GM18526 (cell line): ENCODE results near the gene ATP1A2.
A peak's percentile ranks its signal among the peaks of the same experiment; 100 is the strongest.

Experiments
- POLR2A ChIP-seq: IDR thresholded peaks from 3 replicates; pipeline ENCODE4 v1.6.1; 2011; ENCODE audit not compliant: insufficient read length; ENCODE audit errors: extremely low read depth

The ATP1A2 gene

DNA sequence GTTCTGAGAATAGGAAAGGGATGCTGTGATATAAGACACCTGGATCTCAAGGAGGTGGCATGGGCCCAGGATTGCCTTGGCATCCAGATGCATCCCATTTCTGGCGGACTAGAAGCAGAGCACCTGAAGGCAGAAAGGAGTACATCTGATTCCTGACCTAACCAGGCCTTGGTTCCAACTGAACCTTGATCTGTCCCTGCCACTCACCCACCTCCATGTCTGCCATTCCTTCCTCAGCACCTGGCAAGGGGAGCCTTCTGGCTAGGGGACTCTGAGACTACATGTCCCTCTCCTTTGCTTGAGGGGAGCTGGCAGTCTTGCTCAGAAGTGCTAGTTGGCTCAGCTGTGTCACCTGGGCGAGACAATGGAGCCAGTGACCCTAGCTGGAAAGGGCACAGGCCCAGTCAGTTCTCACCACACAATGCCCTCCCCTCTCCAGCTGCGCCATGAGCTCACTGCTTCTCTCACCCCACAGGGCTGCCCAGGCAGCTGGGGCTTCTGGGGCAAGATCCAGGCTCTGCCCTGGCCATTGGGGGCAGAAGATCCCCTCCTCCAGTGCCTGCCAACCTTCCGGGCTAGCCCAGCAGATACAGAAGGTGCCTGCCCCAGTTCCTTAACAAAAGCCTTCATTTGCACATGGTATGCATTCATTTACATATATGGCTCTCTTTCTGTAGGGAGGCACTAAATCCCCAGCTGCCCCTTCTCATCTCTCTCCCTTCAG, 20.0 kb upstream of the ATP1A2 start:
- no peak for TF ChIP-seq POLR2A

GRCh38 chr1:160096274-160097116, 19.1 kb upstream of the ATP1A2 start:
- TF ChIP-seq POLR2A = no peak

- TF ChIP-seq POLR2A = no peak
Measured at GRCh38 chr1:160097151-160097910, 18.2 kb upstream of the ATP1A2 start.

DNA sequence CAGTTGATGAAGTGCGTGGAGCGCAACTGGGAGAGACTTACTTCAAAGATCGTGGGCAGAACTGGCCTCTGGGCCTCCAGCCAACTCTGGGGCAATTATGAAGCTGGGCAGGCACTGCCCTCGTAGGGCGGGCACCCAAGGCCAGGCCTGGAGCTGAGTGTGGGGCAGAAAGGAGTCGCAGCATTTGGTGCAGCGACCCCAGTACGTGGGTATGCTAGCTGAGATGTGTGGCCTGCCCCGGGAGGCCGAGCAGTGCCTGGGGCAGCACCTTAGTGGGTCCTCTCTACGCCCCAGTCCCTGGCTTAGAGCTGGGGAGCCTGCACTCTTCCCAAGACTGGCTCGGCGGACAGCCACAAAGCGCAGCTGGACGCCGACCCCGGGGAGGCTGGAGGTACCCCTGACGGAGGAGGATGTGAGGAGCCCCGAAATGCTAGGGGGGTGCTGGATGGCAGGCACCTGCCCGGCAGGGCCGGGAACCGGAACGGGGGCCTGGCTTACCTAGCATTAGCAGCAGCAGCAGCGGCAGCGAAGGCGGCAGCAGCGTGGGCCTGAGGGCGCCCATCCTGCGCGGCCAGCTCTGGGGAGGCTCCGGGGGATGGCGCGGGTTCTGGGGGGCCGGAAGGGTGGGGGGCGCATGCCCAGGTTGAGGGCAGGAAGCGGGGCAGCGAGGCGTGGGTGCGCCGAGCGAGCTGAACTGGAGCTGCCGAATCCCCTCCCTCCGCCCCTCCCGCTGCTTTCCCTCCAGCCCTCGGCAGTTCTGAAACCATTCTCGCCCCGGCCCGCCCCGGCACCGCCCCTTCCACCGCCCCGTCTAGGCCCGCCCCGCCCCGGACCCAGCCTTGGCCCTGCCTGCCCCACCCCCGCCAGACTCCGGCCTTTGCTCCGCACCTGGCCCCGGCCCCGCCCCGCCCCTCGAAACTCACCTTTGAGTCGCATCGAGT, 17.4 kb upstream of the ATP1A2 start, which contains the start of gene IGSF8:
Gene IGSF8, minus strand, starts transcription at position 709 of the 941 bp plus-strand sequence. Its CDS starts 147 bp downstream, at position 562.
- peak; percentile 40 for TF ChIP-seq POLR2A

GRCh38 chr1:160098852-160099561, 16.6 kb upstream of the ATP1A2 start:
- peak; percentile 38 for TF ChIP-seq POLR2A

DNA sequence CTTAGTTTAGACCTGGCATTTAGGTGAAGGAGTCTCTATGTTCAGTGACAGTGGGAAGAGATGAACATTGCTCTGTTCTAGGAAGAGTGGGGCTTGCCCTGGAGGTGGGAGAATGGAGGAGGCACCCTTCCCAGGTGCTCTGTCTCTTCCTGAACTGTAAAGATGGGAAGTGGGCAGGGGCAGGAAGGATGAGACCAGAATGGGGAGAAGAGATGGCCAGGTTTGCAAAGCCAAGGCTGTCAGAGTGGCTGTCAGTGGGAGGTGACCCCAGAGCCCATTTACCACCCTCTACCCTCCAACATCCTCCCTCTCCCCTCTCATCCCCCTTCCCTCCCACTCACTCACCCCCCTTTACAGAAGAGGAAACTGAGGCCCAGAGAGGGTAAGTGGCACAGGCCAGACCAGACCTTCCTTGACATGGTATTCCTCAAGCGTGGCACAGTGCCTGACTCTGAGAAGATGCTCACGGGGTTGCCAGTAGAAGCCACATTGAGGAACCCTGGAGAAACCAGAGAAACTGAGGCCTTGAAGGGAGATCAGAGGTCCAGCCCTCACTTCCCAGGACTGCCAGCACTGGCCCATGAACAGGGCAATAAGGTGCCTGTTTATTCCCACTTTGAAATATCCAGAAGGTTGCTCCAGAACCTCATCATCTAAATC, 15.7 kb upstream of the ATP1A2 start:
- no peak for TF ChIP-seq POLR2A

DNA sequence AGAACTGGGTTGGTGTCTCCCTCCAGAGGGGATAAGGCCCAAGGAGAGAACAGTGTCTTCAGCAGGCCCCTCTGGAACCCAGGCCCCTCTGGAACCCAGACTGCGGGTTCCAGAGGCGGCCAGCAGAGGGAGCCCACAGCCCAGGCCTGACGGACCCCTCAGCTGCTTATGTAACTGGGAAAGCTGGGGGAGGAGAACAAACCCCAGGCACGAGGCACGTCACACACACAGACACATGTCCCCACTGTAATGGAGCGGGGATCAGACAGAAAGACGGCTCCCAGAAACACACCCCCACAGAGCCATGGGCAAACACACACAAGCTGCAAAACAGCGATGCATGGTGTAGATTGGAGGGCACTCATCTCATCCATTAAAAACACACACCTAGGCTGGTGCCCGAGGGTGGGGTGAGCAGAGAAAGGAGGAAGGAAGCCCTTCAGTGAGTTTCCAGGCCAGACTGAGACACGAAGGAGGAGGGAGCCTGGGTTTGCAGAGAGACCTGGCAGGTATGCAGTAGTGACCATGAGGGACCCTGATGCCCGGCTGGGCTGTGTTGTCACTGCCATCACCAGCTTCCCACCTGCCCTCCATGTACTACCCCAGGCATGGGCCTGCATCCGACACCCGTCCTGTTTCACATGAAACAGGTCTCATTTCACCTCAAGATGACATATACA, 14.4 kb upstream of the ATP1A2 start:
- no peak for TF ChIP-seq POLR2A

GRCh38 chr1:160101717-160102522, 13.6 kb upstream of the ATP1A2 start:
- TF ChIP-seq POLR2A = no peak

- TF ChIP-seq POLR2A = no peak
Measured at GRCh38 chr1:160103658-160104408, 11.7 kb upstream of the ATP1A2 start.

DNA sequence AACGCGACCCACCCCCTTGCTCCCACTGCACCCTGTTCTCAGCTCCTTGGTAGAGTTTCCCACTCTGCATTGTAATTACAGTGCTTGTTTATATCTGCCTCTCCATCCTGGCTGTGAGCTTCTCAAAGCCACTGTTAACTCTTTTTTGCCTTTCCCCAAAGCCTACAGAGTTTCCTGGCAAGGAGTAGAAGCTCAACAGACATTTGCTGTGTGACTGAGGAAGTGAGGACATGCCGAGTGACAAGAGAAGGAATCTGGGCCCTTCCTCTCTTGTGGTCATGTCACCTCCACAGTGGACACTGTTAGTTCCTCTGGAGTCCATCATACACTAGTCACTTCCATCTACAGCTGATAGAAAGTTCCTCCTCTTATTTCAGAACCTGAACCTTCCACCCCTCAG, 11.1 kb upstream of the ATP1A2 start:
- TF ChIP-seq POLR2A = no peak

- no peak for TF ChIP-seq POLR2A
Measured at GRCh38 chr1:160105155-160105554, 10.4 kb upstream of the ATP1A2 start.
